ENCODE data around the gene SNED1. TPM values are rescaled to one million over a fixed set of nuclear protein-coding genes. Genes with fewer than 3 reads are reported as not detected.

Gene SNED1
- total RNA-seq, 2 donors from 2014 or later: 39.7 to 62.7 TPM

- intact Hi-C loops (cut with DNase I): no loop called here
- no peak for DNase-seq (ENCODE audit: low spot score)
Measured at GRCh38 chr2:241034490-241035141, 36.2 kb downstream of the SNED1 start.

GRCh38 chr2:241035142-241035817, 36.9 kb downstream of the SNED1 start:
- intact Hi-C loops (cut with DNase I): no loop called here
- peak; percentile 78 for DNase-seq (ENCODE audit: low spot score)

DNA sequence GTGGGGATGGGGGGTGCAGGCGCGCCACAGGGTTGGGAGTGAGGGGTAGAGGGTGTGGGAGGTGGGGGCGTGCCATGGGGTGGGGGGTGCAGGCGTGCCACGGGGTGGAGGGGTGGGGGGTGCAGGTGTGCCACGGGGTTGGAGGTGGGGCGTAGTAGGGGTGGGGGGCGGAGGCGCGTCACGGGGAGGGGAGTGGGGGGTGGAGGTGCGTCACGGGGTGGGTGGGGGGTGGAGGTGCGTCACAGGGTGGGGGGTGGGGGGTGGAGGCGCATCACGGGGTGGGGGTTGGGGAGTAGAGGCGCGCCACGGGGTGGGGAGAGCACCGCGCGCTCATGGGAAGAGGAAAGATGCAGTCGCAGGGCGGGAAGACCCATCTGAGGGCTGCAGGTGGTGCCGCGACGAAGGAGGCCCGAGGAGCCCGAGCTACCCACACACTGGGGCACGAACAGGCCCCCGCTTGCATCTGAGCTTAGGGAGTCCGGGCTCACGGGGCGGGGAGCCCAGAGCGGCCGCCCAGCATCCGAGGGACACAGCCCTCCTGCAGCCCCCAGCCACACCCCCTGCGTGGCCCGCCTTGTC, 37.5 kb downstream of the SNED1 start:
- intact Hi-C loops (cut with DNase I): no loop called here
- DNase-seq (ENCODE audit: low spot score): no peak

DNA sequence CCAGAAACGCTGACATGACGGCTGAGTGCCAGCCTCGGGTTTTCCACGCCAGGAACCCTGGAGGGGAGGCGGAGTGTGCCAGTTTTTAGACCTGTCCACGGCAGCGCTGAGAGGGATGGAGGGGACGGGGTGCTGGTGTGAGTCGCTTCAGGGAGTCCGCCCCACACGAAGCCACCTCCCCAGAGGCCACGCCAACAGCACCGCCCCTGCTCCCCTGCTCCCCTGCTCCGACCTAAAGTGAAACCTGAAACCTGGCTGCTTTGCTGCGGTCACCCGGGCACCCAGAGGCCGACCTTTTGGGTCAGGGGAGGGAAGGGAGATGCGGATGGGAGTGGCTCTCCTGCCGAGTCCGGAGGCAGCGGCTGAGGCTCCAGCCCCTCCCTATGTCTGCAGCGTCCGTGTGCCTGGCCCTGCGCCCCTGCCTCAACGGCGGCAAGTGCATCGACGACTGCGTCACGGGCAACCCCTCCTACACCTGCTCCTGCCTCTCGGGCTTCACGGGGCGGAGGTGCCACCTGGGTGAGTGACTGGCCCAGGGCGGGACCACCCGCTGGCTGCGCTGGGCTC, 38.1 kb downstream of the SNED1 start:
- no peak for DNase-seq (ENCODE audit: low spot score)
- intact Hi-C loops (cut with DNase I): no loop called here

DNA sequence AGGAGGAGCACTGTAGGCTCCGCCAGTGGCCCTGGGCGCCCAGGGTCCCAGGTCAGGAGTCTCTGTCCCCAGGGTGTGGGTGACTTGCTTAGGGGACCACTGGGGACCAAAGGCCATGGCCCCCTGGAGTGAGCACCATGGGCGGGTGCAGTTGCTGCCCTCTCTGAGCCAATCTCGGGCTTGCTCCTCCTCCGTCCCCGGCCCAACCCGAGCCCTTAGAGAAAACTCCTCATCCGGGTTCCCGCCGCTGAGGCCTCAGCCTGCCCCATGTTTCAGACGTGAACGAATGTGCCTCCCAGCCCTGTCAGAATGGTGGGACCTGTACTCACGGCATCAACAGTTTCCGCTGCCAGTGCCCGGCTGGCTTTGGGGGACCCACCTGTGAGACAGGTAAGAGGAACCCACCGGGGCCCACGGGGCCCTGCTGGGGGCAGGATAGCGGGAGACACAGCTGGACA, 38.6 kb downstream of the SNED1 start:
- DNase-seq (ENCODE audit: low spot score): no peak
- intact Hi-C loops (cut with DNase I): no loop called here

- intact Hi-C loops (cut with DNase I): no loop called here
- DNase-seq (ENCODE audit: low spot score): no peak
Measured at GRCh38 chr2:241037498-241037897, 39.1 kb downstream of the SNED1 start.

GRCh38 chr2:241038374-241039180, 40.2 kb downstream of the SNED1 start:
- intact Hi-C loops (cut with DNase I): no loop called here
- DNase-seq (ENCODE audit: low spot score): no peak

DNA sequence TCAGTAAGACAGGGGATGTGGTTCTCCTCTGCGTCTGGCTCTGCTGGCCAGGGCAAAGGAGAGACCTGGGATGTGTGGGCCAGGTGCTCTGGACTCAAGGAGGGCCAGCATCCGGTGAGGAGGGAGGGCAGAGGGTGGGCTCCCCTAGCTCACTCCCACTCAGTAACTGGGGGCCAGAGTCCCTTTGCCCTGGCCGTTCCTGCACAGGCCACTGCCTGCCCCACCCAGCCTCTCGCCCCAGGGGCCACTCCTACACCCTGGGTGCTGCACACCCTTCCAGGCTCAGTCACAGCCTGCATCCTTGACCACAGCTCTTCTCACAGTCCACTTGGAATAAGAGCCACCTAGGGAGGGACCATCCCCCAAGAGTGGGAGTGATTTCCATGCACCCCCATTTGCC, 41.0 kb downstream of the SNED1 start:
- DNase-seq (ENCODE audit: low spot score): no peak
- intact Hi-C loops (cut with DNase I): no loop called here

GRCh38 chr2:241040081-241040803, 41.8 kb downstream of the SNED1 start:
- DNase-seq (ENCODE audit: low spot score): peak; percentile 68
- intact Hi-C loops (cut with DNase I): no loop called here

DNA sequence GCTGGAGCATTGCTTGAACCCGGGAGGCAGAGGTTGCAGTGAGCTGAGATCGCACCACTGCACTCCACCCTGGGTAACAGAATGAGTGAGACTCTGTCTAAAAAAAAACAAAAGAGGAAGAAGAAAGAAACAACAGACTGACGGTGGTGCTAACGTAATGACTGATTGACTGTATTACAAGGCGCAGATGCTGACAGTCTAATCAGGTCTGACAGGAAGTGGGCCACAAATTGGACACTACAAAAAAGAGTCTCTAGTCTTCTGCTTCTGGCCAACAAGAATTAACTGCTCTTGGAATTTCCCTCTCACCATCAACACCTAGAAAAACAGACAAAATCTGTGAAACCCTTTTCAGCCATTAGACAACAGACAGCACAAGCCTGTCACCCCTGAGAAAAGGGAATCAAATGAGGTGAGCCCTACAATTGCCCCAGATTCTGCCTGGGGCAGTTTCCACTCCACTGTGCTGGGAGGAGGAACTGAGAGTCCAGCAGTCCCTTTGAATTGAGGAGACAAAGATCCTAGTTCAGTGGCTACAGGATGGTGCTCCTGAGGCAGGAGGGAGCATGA, 43.3 kb downstream of the SNED1 start:
- DNase-seq (ENCODE audit: low spot score): no peak
- intact Hi-C loops (cut with DNase I): no loop called here

- intact Hi-C loops (cut with DNase I): no loop called here
- DNase-seq (ENCODE audit: low spot score): no peak
Measured at GRCh38 chr2:241043581-241043980, 45.2 kb downstream of the SNED1 start.

DNA sequence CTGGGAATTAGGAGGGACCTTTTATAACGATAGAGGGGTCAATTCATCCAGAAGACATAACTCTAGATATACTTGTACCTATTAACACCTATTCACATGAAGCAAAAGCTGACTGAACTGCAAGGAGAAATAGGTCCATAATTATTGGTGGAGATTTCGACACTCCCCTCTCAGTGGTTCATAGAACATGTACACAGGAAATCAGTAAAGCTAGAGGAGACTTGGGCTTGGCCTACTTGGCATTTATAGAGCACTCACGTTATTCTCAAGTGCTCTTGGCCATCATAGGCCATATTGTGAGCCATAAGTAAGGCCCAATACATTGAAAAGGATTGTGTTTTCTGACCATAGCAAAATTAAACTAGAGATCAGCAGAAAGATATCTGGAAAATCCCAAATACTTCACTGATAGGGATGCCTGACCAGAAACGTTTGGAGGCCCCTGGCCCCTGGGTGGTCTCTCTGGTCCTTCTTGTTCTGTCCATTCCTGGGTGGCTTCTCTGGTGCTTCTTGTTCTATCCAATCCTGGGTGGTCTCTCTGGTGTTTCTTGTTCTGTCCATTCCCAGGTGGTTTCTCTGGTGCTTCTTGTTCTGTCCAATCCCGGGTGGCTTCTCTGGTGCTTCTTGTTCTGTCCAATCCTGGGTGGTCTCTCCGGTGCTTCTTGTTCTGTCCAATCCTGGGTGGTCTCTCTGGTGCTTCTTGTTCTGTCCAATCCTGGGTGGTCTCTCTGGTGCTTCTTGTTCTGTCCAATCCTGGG, 49.0 kb downstream of the SNED1 start:
- no peak for DNase-seq (ENCODE audit: low spot score)
- intact Hi-C loops (cut with DNase I): no loop called here

- intact Hi-C loops (cut with DNase I): no loop called here
- DNase-seq (ENCODE audit: low spot score): peak; percentile 71
Measured at GRCh38 chr2:241048149-241048948, 49.9 kb downstream of the SNED1 start.

GRCh38 chr2:241048949-241049343, 50.5 kb downstream of the SNED1 start:
- DNase-seq (ENCODE audit: low spot score): peak; percentile 62
- intact Hi-C loops (cut with DNase I): no loop called here

GRCh38 chr2:241049739-241050623, 51.6 kb downstream of the SNED1 start:
- intact Hi-C loops (cut with DNase I): no loop called here
- DNase-seq (ENCODE audit: low spot score): peak; percentile 71
